BE2C (cell line): ENCODE data around the gene GAS7.
"Not testable (repeated sequence)": the region's sequence is repeated elsewhere in the genome, so short reads cannot be mapped to it uniquely, and the experiment has no call there.

Experiments used
- DNase-seq: peaks from one replicate; pipeline ENCODE4 v3.0.0-alpha.2; 2020
- H3K27me3 ChIP-seq: fragments of 250-450 bp; sonication (Bioruptor Pico); 2 replicates; pipeline ENCODE4 v1.5.1; 2020; ENCODE audit warnings: mild to moderate bottlenecking
- H3K36me3 ChIP-seq: fragments of 250-450 bp; sonication (Bioruptor Pico); 2 replicates; pipeline ENCODE4 v1.5.1; 2020; ENCODE audit warnings: mild to moderate bottlenecking
- H3K4me1 ChIP-seq: fragments of 250-450 bp; sonication (Bioruptor Pico); 2 replicates; pipeline ENCODE4 v1.5.1; 2020
- H3K4me3 ChIP-seq: 2 replicates; pipeline ENCODE4 v1.5.1; 2011; ENCODE audit warnings: low read depth, low read length
- H3K9me3 ChIP-seq: fragments of 250-450 bp; sonication (Bioruptor Pico); 2 replicates; pipeline ENCODE4 v1.5.1; 2020
- CTCF ChIP-seq: IDR thresholded peaks from 2 replicates; pipeline ENCODE4 v1.5.1; 2012; ENCODE audit warnings: mild to moderate bottlenecking, low read depth, low read length

GAS7 gene

DNA sequence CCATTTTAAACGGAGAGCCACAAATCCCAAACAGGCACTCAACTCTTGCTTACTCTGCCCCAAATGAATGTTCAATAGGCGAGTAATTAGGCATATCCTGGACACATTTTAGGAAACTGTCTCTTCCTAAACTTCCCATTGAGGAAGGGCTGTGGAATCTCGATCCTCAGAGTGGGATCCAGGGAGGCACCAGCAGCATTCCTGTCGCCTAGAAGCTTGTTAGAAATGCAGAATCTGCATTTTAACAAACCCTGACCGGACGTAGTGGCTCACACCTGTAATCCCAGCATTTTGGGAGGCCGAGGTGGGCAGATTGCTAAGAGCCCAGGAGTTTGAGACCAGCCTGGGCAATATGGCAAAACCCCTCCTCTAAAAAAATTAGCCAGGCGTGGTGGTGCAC lies 95.6 kb downstream of the GAS7 start:
- H3K4me1 ChIP-seq = no peaks in the 10 kb centered on the region
- no peaks in the 10 kb centered on the region for H3K27me3 ChIP-seq
- no peak for TF ChIP-seq CTCF
- H3K9me3 ChIP-seq = no peaks in the 10 kb centered on the region
- no peak overlapping the region for H3K4me3 ChIP-seq
- no peak for DNase-seq
- H3K36me3 ChIP-seq = no peaks in the 10 kb centered on the region

GRCh38 chr17:10099051-10099571 lies 99.3 kb downstream of the GAS7 start:
- Histone ChIP-seq H3K27me3 (no peaks in the 10 kb centered on the region), H3K4me3 (no peak overlapping the region), H3K36me3 (no peaks in the 10 kb centered on the region), H3K4me1 (no peaks in the 10 kb centered on the region), H3K9me3 (no peaks in the 10 kb centered on the region)
- DNase-seq = no peak
- no peak for TF ChIP-seq CTCF

- no peak overlapping the region for H3K4me3 ChIP-seq
- no peaks in the 10 kb centered on the region for H3K9me3 ChIP-seq
- no peak for TF ChIP-seq CTCF
- no peak for DNase-seq
- H3K27me3 ChIP-seq = no peaks in the 10 kb centered on the region
- H3K36me3 ChIP-seq = no peaks in the 10 kb centered on the region
- H3K4me1 ChIP-seq = no peaks in the 10 kb centered on the region
These were observed 101.8 kb downstream of the GAS7 start for GRCh38 chr17:10096596-10096995.

DNA sequence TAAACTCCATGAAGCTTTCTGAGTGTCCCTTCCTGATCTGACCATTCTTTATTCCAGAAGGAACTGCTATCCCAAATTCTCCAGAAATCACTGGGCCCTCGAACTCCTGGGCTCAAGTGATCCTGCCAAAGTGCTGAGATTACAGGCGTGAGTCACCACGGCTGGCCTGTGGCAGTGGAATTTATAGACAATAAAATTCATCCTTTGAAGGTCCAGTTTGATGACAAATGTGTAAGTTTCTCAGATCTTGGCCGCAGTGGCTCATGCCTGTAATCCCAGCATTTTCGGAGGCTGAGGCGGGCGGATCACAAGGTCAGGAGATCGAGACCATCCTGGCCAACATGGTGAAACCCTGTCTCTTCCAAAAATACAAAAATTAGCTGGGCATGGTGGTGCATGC lies 103.1 kb downstream of the GAS7 start:
- H3K9me3 ChIP-seq, H3K36me3 ChIP-seq, DNase-seq, H3K4me1 ChIP-seq, H3K4me3 ChIP-seq, H3K27me3 ChIP-seq: not testable (repeated sequence)

GRCh38 chr17:10094797-10095196 lies 103.6 kb downstream of the GAS7 start:
- TF ChIP-seq CTCF = no peak
- no peak for DNase-seq
- H3K9me3 ChIP-seq = no peaks in the 10 kb centered on the region
- no peaks in the 10 kb centered on the region for H3K36me3 ChIP-seq
- no peaks in the 10 kb centered on the region for H3K27me3 ChIP-seq
- no peak overlapping the region for H3K4me3 ChIP-seq
- H3K4me1 ChIP-seq = no peaks in the 10 kb centered on the region

- H3K27me3 ChIP-seq = no peaks in the 10 kb centered on the region
- no peak for TF ChIP-seq CTCF
- no peaks in the 10 kb centered on the region for H3K36me3 ChIP-seq
- H3K4me3 ChIP-seq = no peak overlapping the region
- no peaks in the 10 kb centered on the region for H3K9me3 ChIP-seq
- no peak for DNase-seq
- H3K4me1 ChIP-seq = no peaks in the 10 kb centered on the region
These were observed 105.8 kb downstream of the GAS7 start for GRCh38 chr17:10092595-10092994.

- DNase-seq = no peak
- Histone ChIP-seq H3K4me3 (no peak overlapping the region), H3K4me1 (no peaks in the 10 kb centered on the region), H3K27me3 (no peaks in the 10 kb centered on the region), H3K9me3 (no peaks in the 10 kb centered on the region), H3K36me3 (no peaks in the 10 kb centered on the region)
- no peak for TF ChIP-seq CTCF
These were observed 107.4 kb downstream of the GAS7 start for GRCh38 chr17:10091046-10091445.
